ENCODE data around the gene HES3. TPM values are rescaled to one million over a fixed set of nuclear protein-coding genes. Genes with fewer than 3 reads are reported as not detected.

Gene HES3
- total and polyA plus RNA-seq, 10 of the 15 experiments (the other 5 are each of a cell fraction or from before 2014, with no cell fraction given) = not detected

- H3K79me2 ChIP-seq (ENCODE audit: control insufficient read depth, insufficient read depth, low read length) = no peaks in the 10 kb centered on the region
- ChIA-PET SMC1A (ENCODE audit: uncharacterized antibody, unreplicated experiment) (no interaction called here), RAD21 (ENCODE audit: unreplicated experiment) (no interaction called here), CTCF (no interaction called here), POLR2A (no interaction called here)
- no TSS peak for BruUV-seq (replicated peaks)
- H3K9me3 ChIP-seq (replicated peaks; ENCODE audit: control insufficient read depth, insufficient read depth, low read length) = no peaks in the 10 kb centered on the region
- no peak for FAIRE-seq
- WGBS (ENCODE audit: insufficient coverage, insufficient replicate concordance, low lambda C conversion rate, missing lambda C conversion rate) = 93% methylated on average over 23 of the region's 23 CpGs
- no peaks in the 10 kb centered on the region for H4K20me1 ChIP-seq (ENCODE audit: control insufficient read depth, insufficient read depth)
- H3K9ac ChIP-seq (ENCODE audit: control insufficient read depth, insufficient read depth, low read length) = no peak overlapping the region
- in situ Hi-C loops (cut with MboI) = no loop called here
- no peak overlapping the region for H2AFZ ChIP-seq (ENCODE audit: control insufficient read depth, low read depth, low read length)
- no peak overlapping the region for H3K4me3 ChIP-seq
- H3K4me2 ChIP-seq (ENCODE audit: control insufficient read depth, insufficient read depth) = no peak overlapping the region
- no peaks in the 10 kb centered on the region for H3K27me3 ChIP-seq (replicated peaks in 1 of 2; ENCODE audit: control insufficient read depth in 2 of 2, insufficient read depth in 2 of 2, low read length in 1 of 2)
- intact Hi-C loops (cut with micrococcal nuclease; ENCODE audit: unreplicated experiment) = no loop called here
- no peak for DNase-seq (ENCODE audit: low read depth, low spot score)
- peaks cover 19% of the 10 kb centered on the region for H3K4me1 ChIP-seq (ENCODE audit: control insufficient read depth, insufficient read depth, low read length)
- peaks cover 3 to 13% of the 10 kb centered on the region in 2 experiments for H3K36me3 ChIP-seq (ENCODE audit: control insufficient read depth in 2 of 2, insufficient read depth in 2 of 2, low read length in 1 of 2)
- H3K27ac ChIP-seq (ENCODE audit: control insufficient read depth, insufficient read depth) = no peak overlapping the region
- no peak for ATAC-seq
- TF ChIP-seq ZNF274 (IDR thresholded peaks at IDR 0.05; ENCODE audit: insufficient read depth, insufficient read length) (no peak), ZNF592 (IDR thresholded peaks at IDR 0.05) (no peak), NRF1 (conservative IDR thresholded peaks at IDR 0.05; ENCODE audit: low read depth, low read length) (no peak)
Measured at GRCh38 chr1:6294890-6295556, 51.0 kb downstream of the HES3 start.

Other genes with a start within 250 kb of the HES3 start
Only the 7 nearest of the 11 such genes appear.
- gene CHD5, start 63.9 kb upstream of the HES3 start, total RNA-seq (2014; rRNA removed) = 0.05 and 0.06 TPM in 2 replicates
- gene CHD5, start 63.9 kb upstream of the HES3 start, total RNA-seq (2014; rRNA removed; fragmentation: Illumina TruSeq; extraction: Trizol) = 0.13 and 0.14 TPM in 2 replicates
- 0.19 and 0.49 TPM in 2 replicates for gene CHD5, start 63.9 kb upstream of the HES3 start, total RNA-seq (2021)
- 0.07 and 0.23 TPM in 2 replicates for gene CHD5, start 63.9 kb upstream of the HES3 start, polyA plus RNA-seq (2011; rRNA removed)
- gene CHD5, start 63.9 kb upstream of the HES3 start, polyA plus RNA-seq (2014; fragmentation: Illumina TruSeq; extraction: Trizol) = 0.05 and 0.09 TPM in 2 replicates
- not detected for gene CHD5, start 63.9 kb upstream of the HES3 start, polyA plus RNA-seq (2014; fragmentation: Nextera tagmentation; extraction: Ambion mirVana)
- 0.22 and 0.49 TPM in 2 replicates for gene CHD5, start 63.9 kb upstream of the HES3 start, polyA plus RNA-seq (2014; rRNA removed)
- under 1 TPM in 1 of 2 experiments, not detected in 1; 0.03 TPM for gene CHD5, start 63.9 kb upstream of the HES3 start, polyA plus RNA-seq (2016; fragmentation: Nextera tagmentation; extraction: Ambion mirVana)
- 191 and 240 TPM in 2 replicates for gene RPL22, start 44.6 kb upstream of the HES3 start, total RNA-seq (2014; rRNA removed)
- gene RPL22, start 44.6 kb upstream of the HES3 start, total RNA-seq (2014; rRNA removed; fragmentation: Illumina TruSeq; extraction: Trizol) = 435 and 466 TPM in 2 replicates
- 437 and 439 TPM in 2 replicates for gene RPL22, start 44.6 kb upstream of the HES3 start, total RNA-seq (2021)
- gene RPL22, start 44.6 kb upstream of the HES3 start, polyA plus RNA-seq (2011; rRNA removed) = 424 and 754 TPM in 2 replicates
- gene RPL22, start 44.6 kb upstream of the HES3 start, polyA plus RNA-seq (2014; fragmentation: Illumina TruSeq; extraction: Trizol) = 479 and 560 TPM in 2 replicates
- gene RPL22, start 44.6 kb upstream of the HES3 start, polyA plus RNA-seq (2014; fragmentation: Nextera tagmentation; extraction: Ambion mirVana) = 100 to 1,000 TPM; 437 to 560 TPM
- 295 and 340 TPM in 2 replicates for gene RPL22, start 44.6 kb upstream of the HES3 start, polyA plus RNA-seq (2014; rRNA removed)
- gene RPL22, start 44.6 kb upstream of the HES3 start, polyA plus RNA-seq (2016; fragmentation: Nextera tagmentation; extraction: Ambion mirVana) = 100 to 1,000 TPM; 302 to 303 TPM
- gene RNF207, start 38.1 kb upstream of the HES3 start, total RNA-seq (2014; rRNA removed) = 15.2 and 18.0 TPM in 2 replicates
- 7.8 and 8.9 TPM in 2 replicates for gene RNF207, start 38.1 kb upstream of the HES3 start, total RNA-seq (2014; rRNA removed; fragmentation: Illumina TruSeq; extraction: Trizol)
- 23.2 and 27.0 TPM in 2 replicates for gene RNF207, start 38.1 kb upstream of the HES3 start, total RNA-seq (2021)
- gene RNF207, start 38.1 kb upstream of the HES3 start, polyA plus RNA-seq (2011; rRNA removed) = 17.2 and 36.4 TPM in 2 replicates
- gene RNF207, start 38.1 kb upstream of the HES3 start, polyA plus RNA-seq (2014; fragmentation: Illumina TruSeq; extraction: Trizol) = 9.4 and 13.3 TPM in 2 replicates
- 1 to 10 TPM; 1.7 to 3.6 TPM for gene RNF207, start 38.1 kb upstream of the HES3 start, polyA plus RNA-seq (2014; fragmentation: Nextera tagmentation; extraction: Ambion mirVana)
- gene RNF207, start 38.1 kb upstream of the HES3 start, polyA plus RNA-seq (2014; rRNA removed) = 33.4 and 43.5 TPM in 2 replicates
- 10 to 100 TPM in 1 of 2 experiments, 1 to 10 TPM in 1; 8.6 to 12.8 TPM for gene RNF207, start 38.1 kb upstream of the HES3 start, polyA plus RNA-seq (2016; fragmentation: Nextera tagmentation; extraction: Ambion mirVana)
- 50.8 and 52.2 TPM in 2 replicates for gene ICMT, start 8.2 kb upstream of the HES3 start, total RNA-seq (2014; rRNA removed)
- 33.9 and 37.4 TPM in 2 replicates for gene ICMT, start 8.2 kb upstream of the HES3 start, total RNA-seq (2014; rRNA removed; fragmentation: Illumina TruSeq; extraction: Trizol)
- gene ICMT, start 8.2 kb upstream of the HES3 start, total RNA-seq (2021) = 48.3 and 50.4 TPM in 2 replicates
- gene ICMT, start 8.2 kb upstream of the HES3 start, polyA plus RNA-seq (2011; rRNA removed) = 31.1 and 31.7 TPM in 2 replicates
- 31.2 and 39.4 TPM in 2 replicates for gene ICMT, start 8.2 kb upstream of the HES3 start, polyA plus RNA-seq (2014; fragmentation: Illumina TruSeq; extraction: Trizol)
- 1 to 10 TPM; 3.8 to 5.5 TPM for gene ICMT, start 8.2 kb upstream of the HES3 start, polyA plus RNA-seq (2014; fragmentation: Nextera tagmentation; extraction: Ambion mirVana)
- gene ICMT, start 8.2 kb upstream of the HES3 start, polyA plus RNA-seq (2014; rRNA removed) = 43.2 and 45.4 TPM in 2 replicates
- 10 to 100 TPM; 50.3 to 55.7 TPM for gene ICMT, start 8.2 kb upstream of the HES3 start, polyA plus RNA-seq (2016; fragmentation: Nextera tagmentation; extraction: Ambion mirVana)
- gene GPR153, start 16.9 kb downstream of the HES3 start, total RNA-seq (2014; rRNA removed) = 1.1 and 1.6 TPM in 2 replicates
- gene GPR153, start 16.9 kb downstream of the HES3 start, total RNA-seq (2014; rRNA removed; fragmentation: Illumina TruSeq; extraction: Trizol) = 0.45 and 0.74 TPM in 2 replicates
- gene GPR153, start 16.9 kb downstream of the HES3 start, total RNA-seq (2021) = 2.2 and 2.4 TPM in 2 replicates
- gene GPR153, start 16.9 kb downstream of the HES3 start, polyA plus RNA-seq (2011; rRNA removed) = 0.33 and 0.92 TPM in 2 replicates
- 0.29 and 0.63 TPM in 2 replicates for gene GPR153, start 16.9 kb downstream of the HES3 start, polyA plus RNA-seq (2014; fragmentation: Illumina TruSeq; extraction: Trizol)
- gene GPR153, start 16.9 kb downstream of the HES3 start, polyA plus RNA-seq (2014; fragmentation: Nextera tagmentation; extraction: Ambion mirVana) = under 1 TPM; 0.05 to 0.11 TPM
- 1.3 and 1.5 TPM in 2 replicates for gene GPR153, start 16.9 kb downstream of the HES3 start, polyA plus RNA-seq (2014; rRNA removed)
- gene GPR153, start 16.9 kb downstream of the HES3 start, polyA plus RNA-seq (2016; fragmentation: Nextera tagmentation; extraction: Ambion mirVana) = under 1 TPM; 0.04 to 0.05 TPM
- 46.8 and 58.7 TPM in 2 replicates for gene ACOT7, start 149.6 kb downstream of the HES3 start, total RNA-seq (2014; rRNA removed)
- gene ACOT7, start 149.6 kb downstream of the HES3 start, total RNA-seq (2014; rRNA removed; fragmentation: Illumina TruSeq; extraction: Trizol) = 26.2 and 26.6 TPM in 2 replicates
- gene ACOT7, start 149.6 kb downstream of the HES3 start, total RNA-seq (2021) = 96.9 and 106 TPM in 2 replicates
- gene ACOT7, start 149.6 kb downstream of the HES3 start, polyA plus RNA-seq (2011; rRNA removed) = 25.1 and 63.8 TPM in 2 replicates
- 15.6 and 47.8 TPM in 2 replicates for gene ACOT7, start 149.6 kb downstream of the HES3 start, polyA plus RNA-seq (2014; fragmentation: Illumina TruSeq; extraction: Trizol)
- 10 to 100 TPM in 1 of 2 experiments, 1 to 10 TPM in 1; 8.9 to 20.2 TPM for gene ACOT7, start 149.6 kb downstream of the HES3 start, polyA plus RNA-seq (2014; fragmentation: Nextera tagmentation; extraction: Ambion mirVana)
- gene ACOT7, start 149.6 kb downstream of the HES3 start, polyA plus RNA-seq (2014; rRNA removed) = 91.3 and 95.0 TPM in 2 replicates
- gene ACOT7, start 149.6 kb downstream of the HES3 start, polyA plus RNA-seq (2016; fragmentation: Nextera tagmentation; extraction: Ambion mirVana) = 100 to 1,000 TPM; 190 to 206 TPM
- gene HES2, start 175.7 kb downstream of the HES3 start, total RNA-seq (2014; rRNA removed) = 0.16 and 0.28 TPM in 2 replicates
- gene HES2, start 175.7 kb downstream of the HES3 start, total RNA-seq (2014; rRNA removed; fragmentation: Illumina TruSeq; extraction: Trizol) = 0.13 and 0.14 TPM in 2 replicates
- 0.32 and 1.0 TPM in 2 replicates for gene HES2, start 175.7 kb downstream of the HES3 start, total RNA-seq (2021)
- gene HES2, start 175.7 kb downstream of the HES3 start, polyA plus RNA-seq (2011; rRNA removed) = 0.23 and 0.27 TPM in 2 replicates
- 0.13 and 0.16 TPM in 2 replicates for gene HES2, start 175.7 kb downstream of the HES3 start, polyA plus RNA-seq (2014; fragmentation: Illumina TruSeq; extraction: Trizol)
- gene HES2, start 175.7 kb downstream of the HES3 start, polyA plus RNA-seq (2014; fragmentation: Nextera tagmentation; extraction: Ambion mirVana) = under 1 TPM; 0.13 TPM
- 0.16 and 0.49 TPM in 2 replicates for gene HES2, start 175.7 kb downstream of the HES3 start, polyA plus RNA-seq (2014; rRNA removed)
- gene HES2, start 175.7 kb downstream of the HES3 start, polyA plus RNA-seq (2016; fragmentation: Nextera tagmentation; extraction: Ambion mirVana) = 1 to 10 TPM; 1.2 to 2.0 TPM

Measured in GM12878 (cell line).